ENCODE measurements around the gene MBTPS1.

- TF ChIP-seq, protein P1, sequence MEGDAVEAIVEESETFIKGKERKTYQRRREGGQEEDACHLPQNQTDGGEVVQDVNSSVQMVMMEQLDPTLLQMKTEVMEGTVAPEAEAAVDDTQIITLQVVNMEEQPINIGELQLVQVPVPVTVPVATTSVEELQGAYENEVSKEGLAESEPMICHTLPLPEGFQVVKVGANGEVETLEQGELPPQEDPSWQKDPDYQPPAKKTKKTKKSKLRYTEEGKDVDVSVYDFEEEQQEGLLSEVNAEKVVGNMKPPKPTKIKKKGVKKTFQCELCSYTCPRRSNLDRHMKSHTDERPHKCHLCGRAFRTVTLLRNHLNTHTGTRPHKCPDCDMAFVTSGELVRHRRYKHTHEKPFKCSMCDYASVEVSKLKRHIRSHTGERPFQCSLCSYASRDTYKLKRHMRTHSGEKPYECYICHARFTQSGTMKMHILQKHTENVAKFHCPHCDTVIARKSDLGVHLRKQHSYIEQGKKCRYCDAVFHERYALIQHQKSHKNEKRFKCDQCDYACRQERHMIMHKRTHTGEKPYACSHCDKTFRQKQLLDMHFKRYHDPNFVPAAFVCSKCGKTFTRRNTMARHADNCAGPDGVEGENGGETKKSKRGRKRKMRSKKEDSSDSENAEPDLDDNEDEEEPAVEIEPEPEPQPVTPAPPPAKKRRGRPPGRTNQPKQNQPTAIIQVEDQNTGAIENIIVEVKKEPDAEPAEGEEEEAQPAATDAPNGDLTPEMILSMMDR (IDR thresholded peaks at IDR 0.05): no peak
- TF ChIP-seq POLR2A (IDR thresholded peaks at IDR 0.05) (no peak), EP300 (IDR thresholded peaks at IDR 0.05) (no peak)
These were observed 7.0 kb downstream of the MBTPS1 start for GRCh38 chr16:84109598-84110335.
